Progenitor cell of endocrine pancreas (in vitro differentiated cells): Measurements from ENCODE around the gene GALNT1. TPM values are rescaled to one million over a fixed set of nuclear protein-coding genes. Genes with fewer than 3 reads are reported as not detected.

Experiments used
- DNase-seq: peaks from one replicate; pipeline ENCODE4 v3.0.0; 2021; ENCODE audit warnings: low spot score; ENCODE audit not compliant: unreplicated experiment
- H3K27ac Mint-ChIP-seq: 2 replicates; pipeline ENCODE4 v1.8.0; 2021; ENCODE audit warnings: mild to moderate bottlenecking, moderate library complexity, mixed read lengths
- H3K27me3 Mint-ChIP-seq: 2 replicates; pipeline ENCODE4 v1.8.0; 2021; ENCODE audit warnings: mixed read lengths
- H3K36me3 Mint-ChIP-seq: 2 replicates; pipeline ENCODE4 v1.8.0; 2022; ENCODE audit warnings: mixed read lengths; ENCODE audit not compliant: insufficient read depth
- H3K4me1 Mint-ChIP-seq: 2 replicates; pipeline ENCODE4 v1.8.0; 2021; ENCODE audit warnings: low read depth, mixed read lengths
- H3K4me3 Mint-ChIP-seq: 2 replicates; pipeline ENCODE4 v1.8.0; 2021; ENCODE audit warnings: low read depth, mild to moderate bottlenecking, moderate library complexity, mixed read lengths
- H3K9me3 Mint-ChIP-seq: 2 replicates; pipeline ENCODE4 v1.8.0; 2021; ENCODE audit warnings: low read depth, mixed read lengths
- total RNA-seq: library from RNA; stranded (reverse); gene quantifications from 2 replicates; pipeline ENCODE4 v1.2.1, GENCODE V29; 2021
- TF ChIP-seq, protein P1 (sequence below): fragments of 200-600 bp; sonication (generic); IDR thresholded peaks from one replicate; pipeline ENCODE4 v1.5.0; 2021; ENCODE audit warnings: antibody characterized with exemption, mild to moderate bottlenecking; ENCODE audit not compliant: unreplicated experiment

The GALNT1 gene
- total RNA-seq, 1 donor from 2014 or later: 92.8 TPM

DNA sequence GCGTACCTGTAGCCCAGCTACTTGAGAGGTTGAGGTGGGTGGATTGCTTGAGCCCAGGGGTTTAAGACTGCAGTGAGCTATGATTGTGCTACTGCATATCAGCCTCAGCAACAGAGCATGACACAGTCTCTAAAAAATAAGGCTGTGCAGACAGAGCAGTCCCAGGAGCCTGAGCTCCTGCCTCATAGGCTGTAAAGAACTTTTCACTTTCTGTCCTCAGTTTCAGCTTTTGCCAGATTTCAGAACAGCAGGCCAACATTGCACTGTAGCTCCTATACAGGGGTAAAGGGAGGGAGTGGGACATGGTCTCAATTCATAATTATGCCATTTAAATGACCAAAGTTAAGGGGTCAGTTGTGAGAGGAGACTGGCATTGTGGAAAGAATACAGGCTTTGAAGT is 150.6 kb downstream of the GALNT1 start:
- Mint-ChIP-seq H3K36me3 (no peaks in the 10 kb centered on the region), H3K4me3 (no peak overlapping the region), H3K9me3 (peaks cover 9% of the 10 kb centered on the region), H3K27ac (no peak overlapping the region), H3K27me3 (no peaks in the 10 kb centered on the region), H3K4me1 (no peaks in the 10 kb centered on the region)
- TF ChIP-seq, protein P1, sequence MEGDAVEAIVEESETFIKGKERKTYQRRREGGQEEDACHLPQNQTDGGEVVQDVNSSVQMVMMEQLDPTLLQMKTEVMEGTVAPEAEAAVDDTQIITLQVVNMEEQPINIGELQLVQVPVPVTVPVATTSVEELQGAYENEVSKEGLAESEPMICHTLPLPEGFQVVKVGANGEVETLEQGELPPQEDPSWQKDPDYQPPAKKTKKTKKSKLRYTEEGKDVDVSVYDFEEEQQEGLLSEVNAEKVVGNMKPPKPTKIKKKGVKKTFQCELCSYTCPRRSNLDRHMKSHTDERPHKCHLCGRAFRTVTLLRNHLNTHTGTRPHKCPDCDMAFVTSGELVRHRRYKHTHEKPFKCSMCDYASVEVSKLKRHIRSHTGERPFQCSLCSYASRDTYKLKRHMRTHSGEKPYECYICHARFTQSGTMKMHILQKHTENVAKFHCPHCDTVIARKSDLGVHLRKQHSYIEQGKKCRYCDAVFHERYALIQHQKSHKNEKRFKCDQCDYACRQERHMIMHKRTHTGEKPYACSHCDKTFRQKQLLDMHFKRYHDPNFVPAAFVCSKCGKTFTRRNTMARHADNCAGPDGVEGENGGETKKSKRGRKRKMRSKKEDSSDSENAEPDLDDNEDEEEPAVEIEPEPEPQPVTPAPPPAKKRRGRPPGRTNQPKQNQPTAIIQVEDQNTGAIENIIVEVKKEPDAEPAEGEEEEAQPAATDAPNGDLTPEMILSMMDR: no peak
- no peak for DNase-seq

DNA sequence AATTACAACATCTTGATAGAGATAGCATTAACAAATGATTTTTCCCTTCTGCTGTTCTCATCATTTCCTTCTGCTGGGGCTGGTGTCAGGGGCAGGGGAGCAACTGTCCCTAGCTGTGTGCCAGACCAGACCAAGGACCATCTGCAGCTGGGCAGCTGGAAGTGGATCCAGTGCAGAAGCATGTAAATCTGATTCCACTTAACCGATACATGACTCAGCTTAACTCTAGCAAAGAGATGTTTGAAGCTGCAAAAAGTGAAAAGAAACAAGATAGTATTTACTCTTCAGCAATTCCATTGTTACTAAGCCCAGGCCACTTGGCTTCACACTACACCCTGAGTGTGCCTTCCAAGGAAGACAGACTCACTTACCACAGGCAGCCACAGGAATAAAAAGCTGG is 151.1 kb downstream of the GALNT1 start:
- no peak for DNase-seq
- Mint-ChIP-seq H3K27me3 (no peaks in the 10 kb centered on the region), H3K9me3 (peaks cover 9% of the 10 kb centered on the region), H3K4me1 (no peaks in the 10 kb centered on the region), H3K27ac (peak overlapping the region; percentile 22), H3K36me3 (no peaks in the 10 kb centered on the region), H3K4me3 (no peak overlapping the region)
- TF ChIP-seq, protein P1: no peak

DNA sequence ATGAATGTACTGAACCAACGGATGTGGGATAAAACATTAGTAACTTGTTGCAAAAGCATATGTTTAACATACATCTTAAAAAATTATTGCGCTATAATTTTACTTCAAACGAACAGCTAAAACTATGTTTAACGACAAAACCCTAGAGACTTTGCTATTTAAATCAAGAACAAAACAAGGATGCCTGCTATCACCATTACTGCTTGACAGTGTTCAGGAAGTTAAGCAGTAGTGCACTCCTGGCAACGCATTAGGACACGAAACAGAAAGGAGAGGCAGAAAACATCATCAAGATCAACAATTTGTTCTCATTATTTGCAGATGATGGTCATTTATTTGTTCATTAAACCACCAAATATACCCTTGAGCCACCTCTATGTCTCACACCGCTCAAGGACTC is 151.9 kb downstream of the GALNT1 start:
- TF ChIP-seq, protein P1: no peak
- DNase-seq: no peak
- H3K27me3 Mint-ChIP-seq: no peaks in the 10 kb centered on the region
- no peaks in the 10 kb centered on the region for H3K4me1 Mint-ChIP-seq
- no peak overlapping the region for H3K27ac Mint-ChIP-seq
- H3K36me3 Mint-ChIP-seq: no peaks in the 10 kb centered on the region
- no peak overlapping the region for H3K4me3 Mint-ChIP-seq
- peaks cover 11% of the 10 kb centered on the region for H3K9me3 Mint-ChIP-seq

DNA sequence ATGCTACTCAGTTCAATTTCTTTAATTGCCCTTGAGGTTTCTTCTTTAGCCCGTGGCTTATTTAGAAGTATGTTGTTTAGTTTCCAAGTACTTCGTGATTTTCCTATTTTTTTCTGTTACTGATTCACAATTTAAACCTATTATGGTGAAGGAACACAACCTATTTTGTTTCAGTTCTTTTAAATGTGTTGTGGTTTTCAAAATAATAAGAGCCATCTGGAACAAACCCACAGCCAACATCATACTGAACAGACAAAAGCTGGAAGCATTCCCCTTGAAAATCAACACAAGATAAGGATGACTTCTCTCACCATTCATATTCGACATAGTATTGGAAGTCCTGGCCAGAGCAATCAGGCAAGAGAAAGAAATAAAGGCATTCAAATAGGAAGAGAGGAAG is 155.2 kb downstream of the GALNT1 start:
- Mint-ChIP-seq H3K9me3 (peaks cover 11% of the 10 kb centered on the region), H3K27me3 (no peaks in the 10 kb centered on the region), H3K36me3 (no peaks in the 10 kb centered on the region), H3K4me3 (no peak overlapping the region), H3K27ac (no peak overlapping the region), H3K4me1 (no peaks in the 10 kb centered on the region)
- no peak for DNase-seq
- TF ChIP-seq, protein P1: no peak

DNA sequence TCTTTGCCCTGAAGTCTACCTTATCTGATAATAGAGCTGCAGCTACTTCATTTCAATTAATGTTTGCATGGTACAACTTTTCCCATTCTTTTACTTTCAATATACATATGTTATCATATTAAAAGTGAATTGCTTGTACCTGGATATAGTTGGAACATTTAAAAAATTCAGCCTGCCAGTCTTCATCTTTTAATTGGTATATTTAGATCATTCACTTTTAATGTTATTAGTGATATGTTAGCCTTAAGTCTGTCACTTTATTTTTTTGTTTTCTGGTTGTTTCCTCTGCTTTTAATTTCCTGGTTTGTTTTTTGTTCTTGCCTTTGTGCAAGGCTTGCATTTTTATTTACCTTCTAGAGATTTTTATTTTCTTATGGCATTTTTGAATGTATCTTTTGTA is 158.2 kb downstream of the GALNT1 start:
- H3K9me3 Mint-ChIP-seq: peaks cover 11% of the 10 kb centered on the region
- TF ChIP-seq, protein P1: no peak
- H3K36me3 Mint-ChIP-seq: no peaks in the 10 kb centered on the region
- H3K27me3 Mint-ChIP-seq: no peaks in the 10 kb centered on the region
- no peak overlapping the region for H3K27ac Mint-ChIP-seq
- no peak overlapping the region for H3K4me3 Mint-ChIP-seq
- DNase-seq: no peak
- H3K4me1 Mint-ChIP-seq: no peaks in the 10 kb centered on the region
